ENCODE measurements around the gene ZNRF3.

- TF ChIP-seq CTCF (IDR thresholded peaks at IDR 0.05) (no peak), POLR2A (IDR thresholded peaks at IDR 0.05) (no peak)
These were observed 36.4 kb upstream of the ZNRF3 start for GRCh38 chr22:28846994-28847393.

Measured in body of pancreas (tissue), 4 donors.